HG03039 (cell line): ENCODE measurements around the gene HERC3.
A peak's percentile ranks its signal among the peaks of the same experiment; 100 is the strongest.

Source experiments
- ATAC-seq: cut with Tn5 transposase; IDR thresholded peaks from one replicate; pipeline ENCODE4 v1.9.1; 2021; ENCODE audit warnings: mild to moderate bottlenecking, moderate library complexity; ENCODE audit not compliant: unreplicated experiment

Gene HERC3

DNA sequence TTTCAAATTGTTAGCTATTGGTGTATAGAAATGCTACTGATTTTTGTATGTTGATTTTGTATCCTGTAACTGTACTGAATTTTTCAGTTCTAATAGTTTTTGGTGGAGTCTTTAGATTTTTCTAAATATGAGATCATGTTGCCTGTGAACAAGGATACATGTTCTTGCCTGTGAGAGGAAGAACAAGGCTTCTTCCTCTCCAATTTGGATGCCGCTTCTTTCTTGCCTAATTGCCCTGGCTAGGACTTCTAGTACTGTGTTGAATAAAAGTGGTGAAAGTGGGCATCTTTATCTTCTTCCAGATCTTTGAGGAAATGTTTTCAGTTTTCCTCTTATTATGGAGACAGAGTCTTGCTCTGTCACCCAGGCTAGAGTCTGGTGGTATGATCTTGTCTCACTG, 121.5 kb downstream of the HERC3 start:
- ATAC-seq = no peak

DNA sequence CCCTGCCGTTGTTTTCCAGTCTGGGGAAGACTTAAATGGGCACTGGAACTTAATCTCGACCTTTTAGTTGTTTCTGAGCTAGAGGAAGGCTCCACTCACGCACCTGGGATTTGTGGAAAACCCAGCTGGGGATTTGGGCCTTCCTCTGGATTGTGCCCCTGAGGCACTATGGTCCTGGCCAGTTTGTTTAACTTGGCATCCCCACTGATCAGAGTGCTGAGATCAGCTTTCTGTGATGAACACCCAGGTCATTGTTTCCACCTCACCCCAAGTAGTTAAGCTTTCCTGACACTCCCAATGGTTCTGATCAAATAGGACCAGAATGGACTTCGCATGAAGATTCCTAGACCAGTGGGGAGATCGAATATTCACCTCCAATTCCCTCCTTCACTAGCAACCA, 125.8 kb downstream of the HERC3 start:
- no peak for ATAC-seq

DNA sequence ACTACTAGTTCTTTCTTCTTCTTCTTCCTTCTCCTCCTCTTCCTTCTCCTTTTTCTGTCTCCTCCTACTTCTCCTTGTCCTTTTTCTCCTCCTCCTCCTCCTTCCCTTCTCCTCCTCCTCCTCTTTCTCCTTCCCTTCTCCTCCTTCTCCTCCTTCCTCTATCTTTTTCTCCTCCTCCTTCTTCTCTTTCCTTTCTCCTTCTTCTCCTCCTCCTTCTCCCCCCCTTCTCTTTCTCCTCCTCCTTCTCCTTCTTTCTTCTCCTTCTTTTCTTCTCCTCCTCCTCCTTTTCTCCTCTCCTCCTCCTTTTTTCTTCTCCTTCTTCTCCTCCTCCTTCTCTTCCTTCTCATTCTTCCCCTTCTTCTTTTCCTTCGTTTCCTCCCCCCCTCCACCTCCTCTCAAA, 127.1 kb downstream of the HERC3 start:
- ATAC-seq = no peak

DNA sequence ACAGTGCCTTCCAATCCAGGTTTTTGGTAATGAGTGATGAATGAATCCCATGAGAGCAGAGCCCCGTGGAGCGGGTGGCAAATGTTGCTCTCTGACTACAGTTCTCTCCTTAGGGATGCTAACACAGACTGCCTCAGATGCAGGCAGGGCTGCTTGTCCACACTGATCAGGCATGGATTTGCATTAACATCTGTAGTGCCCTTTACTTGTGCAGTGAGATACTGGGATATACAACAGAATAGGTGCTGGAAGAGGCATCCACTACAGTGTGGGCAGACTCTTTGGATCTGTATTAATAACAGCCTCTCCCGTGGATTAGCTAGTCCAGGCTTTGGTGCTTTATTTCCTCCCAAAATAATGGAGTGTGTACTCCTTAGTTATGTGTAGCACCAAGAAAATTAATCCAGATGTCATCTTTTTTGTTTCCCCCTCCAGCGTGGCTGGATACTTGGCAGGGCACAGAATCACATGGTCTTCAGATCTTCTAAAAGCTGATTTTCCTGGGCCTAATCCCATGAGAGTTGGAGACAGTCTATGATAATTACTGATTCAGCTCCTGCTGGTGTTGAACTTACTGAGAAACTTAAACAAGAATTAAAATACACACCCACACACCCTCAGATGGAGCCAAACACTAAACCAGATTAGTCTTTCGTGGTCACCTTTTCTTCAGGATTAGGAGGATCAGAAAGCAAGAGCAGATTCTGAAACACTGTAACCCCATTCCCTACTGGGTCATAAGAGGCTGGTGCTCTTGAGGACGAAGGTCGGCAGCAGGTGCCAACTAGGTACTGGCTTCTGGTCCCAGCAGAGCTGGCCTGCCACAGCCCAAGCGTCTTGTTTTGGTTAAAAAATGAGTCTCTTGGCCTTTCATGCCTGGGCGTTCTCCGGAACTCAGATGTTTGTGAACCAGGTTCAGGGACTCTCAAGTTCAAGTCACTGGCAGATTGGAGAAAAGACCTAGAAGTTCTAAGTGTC, 128.5 kb downstream of the HERC3 start:
- ATAC-seq = no peak

DNA sequence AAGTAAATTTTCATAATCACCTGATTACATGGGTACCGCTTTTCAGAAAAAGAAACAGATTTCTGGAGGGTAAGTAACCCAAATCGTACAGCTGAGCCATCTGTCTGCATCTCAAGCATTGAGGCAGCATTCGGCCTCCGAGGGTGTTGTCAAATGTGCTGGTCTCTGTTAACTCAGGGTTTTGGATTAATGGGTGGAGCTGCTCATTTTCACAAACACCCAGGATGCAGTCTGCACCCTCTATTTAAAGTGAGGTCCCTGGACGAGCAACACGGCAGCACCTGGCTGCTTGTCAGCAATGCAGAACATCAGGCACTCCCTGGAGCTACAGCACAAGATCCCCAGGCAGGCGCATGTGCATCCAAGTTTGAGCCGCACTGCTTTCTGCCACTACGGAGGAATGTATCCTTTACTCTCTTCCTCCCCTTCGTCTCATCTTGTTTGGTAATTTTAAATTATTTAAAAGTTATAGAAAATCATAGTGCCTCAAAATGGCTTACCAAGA, 130.0 kb downstream of the HERC3 start:
- no peak for ATAC-seq

DNA sequence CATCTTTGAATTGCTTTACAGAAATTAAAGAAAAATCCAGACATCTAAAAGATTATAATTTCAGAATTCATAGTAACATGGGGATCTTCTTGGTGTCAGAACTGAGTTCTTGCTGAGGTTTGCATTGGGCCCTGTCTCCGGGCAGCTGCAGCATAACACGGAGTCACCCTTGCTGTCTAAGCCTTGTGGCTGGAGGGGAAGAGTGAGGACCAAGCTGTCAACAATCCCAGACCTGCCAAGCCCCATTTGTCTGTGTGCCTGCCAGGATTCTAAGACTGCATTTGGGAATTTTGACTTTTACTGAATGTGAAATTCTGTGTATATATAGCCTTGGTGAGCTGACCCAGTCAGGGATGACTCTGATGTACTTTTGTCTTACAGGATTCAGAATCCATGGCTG, 130.5 kb downstream of the HERC3 start:
- no peak for ATAC-seq

DNA sequence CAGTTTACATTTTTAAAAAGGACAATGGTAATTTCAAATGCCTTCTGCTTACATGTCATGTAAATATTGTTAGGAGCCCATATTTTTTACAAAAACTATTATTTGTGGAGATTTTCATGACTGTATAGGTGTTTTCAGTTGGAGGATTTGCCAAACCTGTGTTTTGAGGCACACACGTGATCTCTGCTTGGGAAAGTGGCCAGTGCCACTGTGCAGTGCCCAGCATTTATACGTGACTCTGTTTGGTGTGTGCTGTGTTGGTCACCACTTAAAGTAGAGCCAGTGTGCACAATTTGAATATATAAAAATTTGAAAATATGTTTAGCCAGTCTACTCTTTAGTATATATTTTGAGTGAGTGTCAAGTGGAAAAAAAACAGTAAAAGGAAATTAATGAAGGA, 132.1 kb downstream of the HERC3 start:
- ATAC-seq = no peak

DNA sequence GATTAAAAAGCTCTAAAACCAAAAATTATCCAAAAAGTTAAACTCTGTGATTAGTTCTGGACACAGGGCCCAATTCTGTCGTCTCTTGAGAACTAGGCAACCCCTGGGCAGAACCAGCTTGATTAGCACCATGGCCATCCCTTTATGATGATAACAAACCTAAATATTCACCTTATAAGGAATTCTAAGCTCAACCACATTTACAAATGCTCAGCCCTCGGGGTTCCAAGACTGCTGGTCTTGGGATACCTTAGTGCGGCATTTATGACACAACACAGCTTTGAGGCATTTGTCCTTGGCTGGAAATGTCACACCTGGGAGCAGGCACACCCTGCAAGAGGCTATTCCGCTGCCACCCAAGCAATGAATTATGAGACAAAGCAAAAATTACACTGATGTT, 132.9 kb downstream of the HERC3 start:
- ATAC-seq = no peak

DNA sequence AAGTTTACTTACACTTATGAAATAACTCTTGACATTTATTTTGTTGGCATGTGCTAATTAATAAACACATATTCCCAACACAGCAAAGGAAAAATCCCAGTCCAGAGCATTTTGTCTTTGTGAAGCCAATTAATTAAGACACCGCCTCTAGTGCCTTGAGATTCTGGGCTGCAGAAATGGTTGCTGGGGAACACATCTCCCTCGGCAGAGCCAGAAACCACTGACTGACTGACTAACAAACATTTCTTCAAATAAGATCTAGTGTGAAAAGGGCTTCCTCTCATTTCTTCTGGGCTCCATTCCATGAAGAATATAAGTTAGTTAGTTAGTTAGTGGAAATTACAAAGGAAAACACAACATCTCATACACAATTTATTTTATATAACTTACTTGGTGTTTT, 133.7 kb downstream of the HERC3 start:
- no peak for ATAC-seq

DNA sequence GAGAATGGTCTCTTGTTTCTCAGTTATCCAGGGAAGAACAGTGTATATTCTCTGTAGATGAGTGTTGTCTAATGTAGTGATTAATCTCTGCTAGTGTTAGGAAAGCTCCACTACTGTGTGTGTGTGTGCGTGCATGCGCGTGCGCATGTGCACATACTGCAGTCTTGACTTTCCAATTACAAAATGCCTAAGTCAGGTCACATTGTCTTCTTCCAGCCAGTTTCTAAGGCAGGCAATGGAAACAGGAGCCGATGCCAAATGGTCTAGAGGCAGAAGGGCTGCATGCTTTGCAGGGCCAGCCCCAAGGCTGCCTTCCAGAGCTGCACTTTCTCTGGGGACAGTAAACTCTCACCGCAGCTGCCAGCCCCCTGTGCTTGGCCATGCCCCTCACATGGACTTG, 135.9 kb downstream of the HERC3 start:
- ATAC-seq = no peak

DNA sequence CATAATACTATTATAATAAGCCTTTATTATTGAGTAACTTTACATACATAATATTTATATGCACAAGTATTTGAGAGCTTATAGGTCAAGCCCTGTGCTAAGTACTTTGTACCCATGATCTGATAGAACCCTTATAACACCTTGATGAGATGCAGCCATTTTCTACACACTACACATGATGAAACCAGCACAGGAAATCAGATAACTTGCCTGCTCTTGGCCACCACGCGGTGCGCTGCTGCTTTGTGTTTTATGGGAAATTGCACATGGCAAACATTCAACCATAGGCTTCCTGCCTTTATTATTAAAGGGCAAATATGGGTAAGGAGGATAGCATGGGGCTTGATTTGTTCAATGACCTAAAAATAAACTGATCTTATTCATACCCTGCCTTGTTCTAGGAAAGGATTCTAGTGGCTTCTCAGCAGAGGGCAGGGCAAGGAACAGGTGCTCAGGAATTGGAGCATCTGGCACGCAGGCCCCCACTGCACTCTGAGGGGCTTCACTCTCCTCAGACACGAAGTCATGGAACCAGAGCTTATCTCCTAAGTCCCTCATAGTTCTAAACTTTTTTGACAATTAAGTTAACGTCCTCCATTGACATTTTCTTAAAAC, 137.0 kb downstream of the HERC3 start:
- no peak for ATAC-seq

DNA sequence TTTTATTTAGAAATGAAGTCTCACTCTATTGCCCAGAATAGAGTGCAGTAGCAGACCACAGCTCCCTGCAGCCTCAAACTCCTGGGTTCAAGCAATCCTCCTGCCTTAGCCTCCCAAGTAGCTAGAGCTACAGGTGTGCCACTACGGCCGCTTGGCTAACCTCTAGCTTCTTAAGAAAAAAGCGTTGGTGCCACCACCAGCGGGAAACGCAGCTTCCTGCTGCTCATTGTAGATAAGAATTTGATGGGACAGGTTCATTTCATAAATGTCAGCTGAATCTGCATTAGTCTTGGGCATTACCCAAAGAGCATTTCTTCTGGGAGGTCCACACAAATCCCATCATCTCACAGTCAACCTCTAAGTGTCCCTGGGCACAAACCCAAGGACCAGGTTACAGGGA, 138.5 kb downstream of the HERC3 start:
- ATAC-seq = no peak

DNA sequence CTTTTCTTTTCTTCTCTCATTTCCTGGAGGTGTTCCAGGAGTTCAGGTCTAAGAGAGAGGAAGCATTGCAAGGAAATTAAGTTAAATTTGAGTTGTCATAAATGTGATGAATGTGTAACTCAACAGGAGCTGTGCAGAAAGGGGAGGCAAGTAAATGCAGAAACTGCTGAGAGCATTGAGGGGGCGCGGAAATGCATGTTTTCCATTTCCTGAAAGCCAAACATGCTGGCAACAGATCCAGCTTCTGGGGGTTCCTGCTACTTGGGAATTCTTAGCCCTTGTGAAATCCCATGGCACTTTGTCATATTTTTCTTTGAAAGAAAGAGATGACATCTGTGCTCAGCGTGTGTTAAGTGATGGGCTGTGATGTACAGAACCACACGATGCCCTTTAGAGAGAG, 139.1 kb downstream of the HERC3 start:
- ATAC-seq = no peak

DNA sequence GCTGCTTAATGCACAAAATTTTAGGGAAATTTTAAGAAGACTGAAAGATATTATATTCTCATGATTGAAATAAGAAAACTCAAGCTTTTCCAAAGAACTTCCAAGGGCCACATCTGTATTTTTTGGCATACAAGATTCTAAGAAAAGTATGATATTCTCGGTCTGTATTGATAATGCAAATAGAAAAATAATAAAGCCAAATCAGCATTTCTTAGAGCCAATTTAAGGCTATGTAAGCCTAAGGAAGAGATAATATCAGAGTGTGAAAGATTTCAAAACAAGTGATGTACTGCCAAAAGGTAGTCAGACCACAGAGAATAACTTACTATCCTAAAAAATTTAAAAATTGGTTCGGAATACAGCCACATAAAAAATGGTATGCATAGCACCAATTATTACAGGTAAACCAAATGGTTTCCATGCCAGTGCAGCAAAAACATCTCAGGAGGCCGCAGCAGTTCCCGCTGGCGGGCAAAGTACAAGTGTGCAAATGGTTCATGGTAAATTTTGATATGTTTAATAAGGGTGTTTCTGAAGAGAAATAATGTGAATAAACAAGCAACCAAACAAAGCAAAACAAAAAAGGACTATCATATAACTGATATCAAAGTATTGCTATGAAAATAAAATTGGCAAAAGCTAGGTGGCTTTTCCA, 140.6 kb downstream of the HERC3 start:
- no peak for ATAC-seq

DNA sequence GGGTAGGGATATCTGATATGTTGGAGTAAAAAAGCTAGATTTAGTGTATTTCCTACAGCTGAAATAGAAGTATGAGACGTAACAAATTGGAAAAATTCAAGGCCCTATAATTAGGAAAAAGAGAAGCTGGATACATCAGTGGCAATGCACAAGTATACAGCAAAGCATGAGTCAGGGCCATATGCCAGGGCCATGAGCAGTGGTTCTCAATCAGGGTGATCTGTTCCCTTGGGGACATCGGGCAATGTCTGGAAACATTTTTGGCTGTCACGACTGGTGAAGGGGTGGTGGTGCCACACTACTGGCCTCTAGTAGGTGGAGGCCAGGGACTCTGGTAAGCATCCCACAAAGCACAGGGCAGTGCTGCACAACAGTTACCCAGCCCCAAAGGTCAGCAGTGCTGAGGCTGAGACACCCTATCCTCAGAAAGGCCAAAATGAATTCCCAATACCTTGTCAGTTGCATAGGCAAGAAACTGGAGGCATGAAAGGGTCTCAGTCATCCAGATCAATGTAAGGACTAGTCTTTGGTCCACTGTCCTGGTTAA, 142.2 kb downstream of the HERC3 start:
- no peak for ATAC-seq

DNA sequence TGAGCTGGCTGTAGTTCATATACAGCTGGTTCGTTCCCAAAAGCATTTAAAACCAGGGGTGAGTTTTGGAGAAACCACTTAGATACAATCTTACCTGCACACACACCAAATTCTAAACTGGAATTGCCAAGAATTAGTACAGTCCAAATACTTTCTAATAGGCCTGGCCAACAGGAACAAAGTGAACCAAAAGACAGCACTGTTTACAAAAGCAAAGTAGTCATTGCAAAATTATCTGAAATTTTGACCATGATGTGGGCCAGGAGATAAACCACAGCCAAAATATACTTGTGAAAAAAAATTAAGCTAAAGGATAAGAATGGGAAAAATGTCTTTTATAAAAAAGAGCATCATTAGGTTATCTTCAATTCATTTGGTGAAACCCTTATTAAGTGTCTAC, 143.3 kb downstream of the HERC3 start:
- no peak for ATAC-seq

DNA sequence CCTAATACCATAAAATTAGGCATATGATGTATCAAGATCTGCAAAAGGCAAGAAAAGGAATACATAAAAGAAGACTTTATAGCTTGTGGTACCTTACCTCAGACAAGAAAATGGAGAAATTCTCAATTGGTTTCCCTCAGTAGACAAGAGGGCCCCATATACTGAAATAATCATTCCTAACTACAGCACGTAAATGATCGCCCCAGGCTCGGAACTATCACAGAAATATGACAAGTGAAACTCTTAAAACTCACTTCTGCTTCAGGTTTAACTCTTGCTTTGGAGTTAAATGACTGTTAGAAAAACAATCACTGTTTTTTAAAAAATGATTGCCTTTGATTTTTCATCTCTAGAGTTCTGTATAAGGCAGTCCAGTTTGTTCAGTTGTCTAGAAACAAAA, 144.0 kb downstream of the HERC3 start:
- ATAC-seq = peak; percentile 44

DNA sequence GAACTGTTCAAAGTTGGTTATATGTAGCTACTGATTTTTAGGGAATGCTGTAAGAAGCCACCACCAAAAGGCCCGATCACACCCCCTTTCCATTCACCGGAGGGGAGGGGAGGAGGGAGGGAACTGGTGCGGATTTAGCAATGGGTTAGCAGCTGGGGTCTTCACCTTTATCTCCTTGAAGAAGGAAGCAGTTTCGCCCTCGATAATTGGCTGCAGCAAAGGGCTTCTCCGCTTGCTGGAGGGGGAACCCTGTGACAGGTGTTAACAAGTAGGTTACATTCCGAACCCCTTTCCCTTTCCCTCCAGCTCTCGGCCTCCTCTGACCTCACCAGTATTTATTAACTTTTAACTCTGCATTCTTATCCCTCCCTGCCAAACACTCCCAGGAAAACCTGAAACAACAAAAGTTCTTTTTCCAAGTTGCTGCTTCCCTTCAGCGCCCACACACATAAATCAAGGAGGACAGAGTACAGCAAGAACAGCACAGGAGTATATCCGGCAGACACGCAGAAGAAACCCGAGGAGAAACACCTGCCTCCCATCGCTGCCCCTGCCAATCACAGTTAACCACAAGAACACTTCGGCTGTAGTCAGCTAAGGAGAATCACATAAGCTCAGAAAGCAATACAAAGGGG, 145.1 kb downstream of the HERC3 start:
- peak; percentile 76 for ATAC-seq

DNA sequence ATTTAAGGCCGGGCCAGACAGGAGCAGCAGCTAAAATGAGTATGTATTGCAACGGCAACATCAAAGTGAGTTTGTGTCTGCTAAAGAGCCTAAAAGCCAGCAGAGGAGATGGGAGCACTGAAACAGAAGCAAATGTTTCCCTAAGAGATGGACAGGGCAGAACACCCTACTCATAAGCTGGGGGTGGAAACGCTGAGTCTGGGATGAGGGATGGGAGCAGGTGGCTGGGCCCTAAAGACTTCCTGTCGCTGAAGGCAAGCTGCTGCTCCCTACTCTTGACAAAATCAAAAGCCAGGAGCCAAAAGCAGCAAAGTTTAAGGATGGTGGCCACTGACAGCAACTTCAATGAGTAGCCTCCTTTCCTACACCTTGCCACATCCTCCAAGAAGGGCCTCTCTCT, 145.9 kb downstream of the HERC3 start:
- ATAC-seq = no peak

DNA sequence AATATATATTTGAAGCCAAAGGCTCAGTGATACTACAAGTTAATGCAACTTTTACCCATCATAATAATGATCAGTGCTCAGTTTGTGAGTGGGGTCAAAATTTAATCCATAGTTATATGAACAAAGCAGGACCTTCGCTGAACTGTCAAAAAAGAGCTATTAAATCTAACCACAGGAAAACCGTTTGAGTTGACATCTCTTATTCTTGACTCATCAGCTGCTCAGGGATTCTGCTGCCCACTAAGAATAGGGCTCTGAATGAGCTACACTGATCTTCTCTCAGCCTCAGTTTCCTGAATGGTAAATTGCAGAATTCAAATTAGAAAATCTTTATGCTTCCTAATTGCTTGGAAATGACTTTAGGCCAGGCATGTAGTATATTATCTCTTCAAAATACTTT, 150.3 kb downstream of the HERC3 start:
- ATAC-seq = no peak

DNA sequence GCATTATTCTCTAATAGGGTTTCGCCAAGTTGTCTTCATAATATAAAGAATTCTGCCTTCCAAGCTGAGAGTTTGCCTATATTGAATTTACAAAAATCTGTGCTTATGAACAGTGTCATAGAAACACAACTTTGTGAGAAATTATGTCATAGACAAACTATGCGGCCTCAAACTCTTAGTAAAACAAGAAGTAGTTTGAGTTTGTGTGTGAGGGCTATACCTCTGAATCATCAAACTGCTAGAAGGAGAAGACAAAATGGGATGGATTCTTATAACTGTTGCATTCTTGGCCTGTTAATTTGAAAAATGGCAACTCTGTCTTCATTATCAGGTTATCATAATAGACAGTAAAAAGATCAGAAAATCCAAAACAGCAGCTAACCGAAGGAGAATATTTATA, 151.4 kb downstream of the HERC3 start:
- no peak for ATAC-seq
